HG02678 (cell line): ENCODE data around the gene AKAP9.
"Not testable (repeated sequence)": the region's sequence is repeated elsewhere in the genome, so short reads cannot be mapped to it uniquely, and the experiment has no call there.

Source experiments
- ATAC-seq: cut with Tn5 transposase; IDR thresholded peaks from one replicate; pipeline ENCODE4 v1.9.1; 2021; ENCODE audit warnings: mild to moderate bottlenecking, moderate library complexity; ENCODE audit not compliant: unreplicated experiment

Gene AKAP9

DNA sequence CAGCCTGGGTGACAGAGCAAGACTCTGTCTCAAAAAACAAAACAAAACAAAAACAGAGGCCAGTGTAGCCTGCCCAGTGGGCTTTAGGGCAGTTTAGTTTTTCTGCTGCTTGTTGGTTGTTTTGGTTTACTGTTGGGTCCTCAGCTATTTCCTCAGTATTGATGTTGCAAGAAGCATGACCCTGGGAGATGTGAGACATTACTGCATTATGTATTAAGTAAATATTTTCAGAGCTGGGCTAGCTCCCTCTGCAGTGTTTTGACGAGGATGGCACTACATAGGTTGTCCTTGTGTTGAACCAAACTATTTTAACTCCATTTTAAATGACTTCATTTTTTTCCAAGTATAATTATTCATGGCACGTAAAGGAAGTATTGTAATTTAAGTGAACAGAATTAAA is 4.8 kb downstream of the AKAP9 start:
- ATAC-seq, result no peak

DNA sequence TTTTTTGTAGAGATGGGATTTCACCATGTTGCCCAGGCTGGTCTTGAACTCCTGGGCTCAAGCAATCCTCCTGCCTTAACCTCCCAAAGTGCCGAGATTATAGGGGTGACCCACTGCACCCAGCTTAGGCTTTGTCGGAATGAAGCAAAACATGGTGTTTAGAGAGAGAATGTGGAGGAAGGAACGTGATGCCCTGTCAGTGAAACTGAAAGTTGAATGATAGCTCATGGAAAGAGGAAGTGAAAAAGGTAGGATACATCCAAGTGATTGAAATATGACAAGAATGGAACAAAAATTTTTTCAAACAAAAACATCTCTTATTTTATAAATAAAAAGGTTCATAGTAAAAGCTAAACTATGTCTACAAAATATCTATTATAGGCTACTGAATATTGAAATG is 5.9 kb downstream of the AKAP9 start:
- ATAC-seq, result no peak

GRCh38 chr7:91947948-91948347 is 7.3 kb downstream of the AKAP9 start:
- no peak for ATAC-seq

GRCh38 chr7:91949221-91950009 is 8.8 kb downstream of the AKAP9 start:
- ATAC-seq, result peak; percentile 45

- no peak for ATAC-seq
These were observed 13.0 kb downstream of the AKAP9 start for GRCh38 chr7:91953618-91954017.

DNA sequence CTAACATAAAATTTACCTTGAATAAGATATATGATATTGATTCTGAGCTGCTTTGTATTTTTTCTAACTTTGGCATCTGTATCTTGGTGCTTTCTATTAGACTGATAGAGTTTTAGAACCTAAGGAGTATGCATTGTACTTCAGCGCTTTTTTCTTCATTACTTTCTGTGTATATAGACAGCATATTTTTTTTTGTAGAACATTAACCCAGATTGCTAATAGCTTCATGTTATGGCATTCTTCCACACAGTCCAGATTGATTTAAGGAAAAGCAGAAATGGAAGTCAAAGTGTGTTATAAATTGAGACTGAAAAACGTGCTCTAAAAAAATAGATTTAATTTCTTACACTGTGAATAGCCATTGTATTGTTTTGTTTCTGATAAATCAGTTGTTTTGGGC is 15.8 kb downstream of the AKAP9 start:
- not testable (repeated sequence) for ATAC-seq

DNA sequence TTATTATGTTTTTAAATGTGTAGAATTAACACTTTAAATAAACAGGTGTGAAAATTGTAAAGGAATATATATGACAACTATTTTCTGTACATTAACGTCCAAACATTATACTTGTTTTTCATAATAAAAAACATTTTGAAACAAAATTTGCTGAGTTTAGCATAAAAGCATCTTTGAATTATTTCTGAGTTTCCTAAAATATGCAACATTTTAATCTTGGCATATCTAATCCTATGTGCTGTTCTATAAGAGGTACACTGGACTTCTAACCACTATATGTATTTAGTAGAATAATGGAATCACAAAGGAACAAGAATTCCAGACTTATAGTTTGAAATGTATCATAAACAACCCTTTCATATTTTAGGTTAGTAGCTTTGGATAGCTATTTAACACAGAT is 16.6 kb downstream of the AKAP9 start:
- ATAC-seq, result no peak

GRCh38 chr7:91957823-91958222 is 17.2 kb downstream of the AKAP9 start:
- no peak for ATAC-seq

DNA sequence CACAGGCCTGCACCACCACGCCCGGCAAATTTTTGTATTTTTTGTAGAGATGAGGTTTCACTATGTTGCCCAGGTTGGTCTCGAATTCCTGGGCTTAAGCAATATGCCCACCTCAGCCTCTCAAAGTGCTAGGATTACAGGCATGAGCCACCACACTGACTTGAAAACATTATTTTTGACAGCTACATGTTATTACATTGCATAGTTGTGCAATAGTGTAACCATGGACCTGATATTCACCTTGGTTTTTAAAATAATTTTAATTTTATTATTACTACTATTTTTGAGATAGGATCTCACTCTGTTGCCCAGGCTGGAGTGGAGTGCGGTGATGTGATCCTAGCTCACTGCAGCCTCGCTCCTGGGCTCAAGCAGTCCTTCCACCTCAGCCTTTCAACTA is 18.4 kb downstream of the AKAP9 start:
- ATAC-seq, result no peak

DNA sequence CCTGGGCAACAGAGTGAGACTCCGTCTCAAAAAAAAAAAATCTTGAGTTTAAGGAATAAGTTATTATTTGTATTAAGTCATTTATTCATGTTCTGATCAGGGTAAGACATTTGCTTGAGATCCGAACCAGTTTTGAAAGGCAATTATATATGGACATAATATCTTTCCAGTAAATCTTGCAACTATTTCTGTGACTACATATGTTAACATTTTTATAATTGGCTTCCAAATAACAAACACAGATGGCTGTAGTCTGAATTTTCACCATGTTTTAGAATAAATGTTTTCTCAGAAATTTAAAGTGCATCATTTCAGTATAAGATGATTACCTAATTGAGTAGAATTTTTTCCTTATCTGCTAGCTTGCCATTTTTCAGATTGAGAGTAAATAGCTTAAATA is 21.2 kb downstream of the AKAP9 start:
- no peak for ATAC-seq

- ATAC-seq, result no peak
These were observed 21.8 kb downstream of the AKAP9 start for GRCh38 chr7:91962419-91962818.

DNA sequence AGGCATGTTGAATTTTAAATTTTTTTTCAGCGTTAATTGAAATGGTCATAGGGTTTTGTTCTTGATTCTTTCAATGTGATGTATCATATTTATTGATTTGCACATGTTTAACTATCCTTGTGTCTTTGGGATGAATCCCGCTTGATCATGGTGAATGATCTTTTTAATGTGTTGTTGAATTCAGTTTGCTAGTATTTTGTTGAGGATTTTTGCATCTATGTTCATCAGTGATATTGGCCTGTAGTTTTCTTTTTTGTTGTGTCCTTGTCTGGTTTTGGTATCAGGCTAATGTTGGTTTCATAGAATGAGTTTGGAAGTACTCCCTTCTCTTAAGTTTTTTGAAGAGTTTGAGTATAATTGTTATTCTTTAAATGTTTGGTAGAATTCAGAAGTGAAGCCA is 26.9 kb downstream of the AKAP9 start:
- ATAC-seq, result not testable (repeated sequence)

DNA sequence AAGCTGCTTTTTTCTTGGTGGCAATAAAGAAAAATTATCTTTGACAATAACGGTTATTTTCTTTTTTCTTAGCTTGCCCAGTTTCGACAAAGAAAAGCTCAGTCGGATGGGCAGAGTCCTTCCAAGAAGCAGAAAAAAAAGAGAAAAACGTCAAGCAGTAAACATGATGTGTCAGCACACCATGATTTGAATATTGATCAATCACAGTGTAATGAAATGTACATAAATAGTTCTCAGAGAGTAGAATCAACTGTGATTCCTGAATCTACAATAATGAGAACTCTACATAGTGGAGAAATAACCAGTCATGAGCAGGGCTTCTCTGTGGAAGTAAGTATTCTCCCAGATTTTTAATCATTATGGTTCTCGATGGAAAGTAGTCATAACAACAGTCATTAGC is 33.0 kb downstream of the AKAP9 start:
- ATAC-seq, result no peak

- no peak for ATAC-seq
These were observed 33.4 kb downstream of the AKAP9 start for GRCh38 chr7:91974066-91974465.

DNA sequence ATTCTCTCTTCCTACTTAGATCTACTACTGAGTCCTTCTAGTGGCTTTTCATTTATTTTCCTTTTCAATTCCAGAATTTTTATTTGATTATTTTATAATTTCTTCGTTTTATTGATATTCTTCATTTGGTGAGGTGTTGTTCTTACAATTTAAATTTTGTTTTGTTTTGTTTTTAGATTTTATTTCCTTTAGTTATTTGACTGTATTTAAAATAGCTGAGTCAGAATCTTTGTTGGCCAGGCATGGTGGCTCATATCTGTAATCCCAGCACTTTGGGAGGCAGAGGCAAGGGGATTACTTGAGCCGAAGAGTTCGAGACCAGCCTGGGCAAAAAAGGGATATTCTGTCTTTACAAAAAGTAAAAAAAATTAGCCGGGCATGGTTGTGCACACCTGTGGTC is 36.1 kb downstream of the AKAP9 start:
- no peak for ATAC-seq

DNA sequence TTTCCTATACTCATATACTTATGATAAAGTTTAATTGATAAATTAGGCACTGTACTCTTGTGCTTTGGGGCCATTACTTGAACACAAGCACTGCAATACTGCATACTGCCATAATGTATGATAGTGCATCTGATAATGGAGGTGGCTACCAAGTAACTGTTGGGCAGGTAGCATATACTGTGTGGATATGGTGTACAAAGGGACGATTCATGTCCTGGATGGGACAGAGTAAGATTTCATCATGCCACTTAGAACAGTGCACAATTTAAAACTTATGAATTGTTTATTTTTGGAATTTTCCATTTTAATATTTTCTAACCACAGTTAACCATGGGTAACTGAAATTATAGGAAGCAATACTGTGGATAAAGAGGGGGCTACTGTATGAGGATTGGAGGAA is 38.9 kb downstream of the AKAP9 start:
- ATAC-seq, result no peak

- ATAC-seq, result not testable (repeated sequence)
These were observed 41.7 kb downstream of the AKAP9 start for GRCh38 chr7:91982352-91982751.

DNA sequence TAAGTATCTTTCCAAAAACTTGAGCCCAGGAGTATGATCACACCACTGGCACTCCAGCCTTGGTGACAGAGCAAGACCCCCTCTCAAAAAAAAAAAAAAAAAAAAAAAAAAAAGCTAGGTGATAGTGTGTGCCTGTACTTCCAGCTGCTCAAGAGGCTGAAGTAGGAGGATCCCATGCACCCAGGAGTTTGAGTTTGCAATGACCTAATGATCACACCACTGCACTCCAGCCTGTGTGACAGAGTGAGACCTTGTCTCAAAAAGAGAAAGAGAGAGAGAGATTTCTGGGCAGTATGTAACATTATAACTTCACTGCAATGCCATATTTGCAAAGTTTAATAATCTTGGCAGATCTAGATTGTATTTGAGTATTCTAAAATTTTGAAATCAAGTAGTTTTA is 47.6 kb downstream of the AKAP9 start:
- no peak for ATAC-seq

GRCh38 chr7:91993976-91994375 is 53.3 kb downstream of the AKAP9 start:
- peak; percentile 55 for ATAC-seq

- ATAC-seq, result peak; percentile 91
These were observed 54.9 kb downstream of the AKAP9 start for GRCh38 chr7:91995391-91996105.

GRCh38 chr7:91999631-92000565 is 59.2 kb downstream of the AKAP9 start:
- ATAC-seq, result no peak
